Astrocyte of the cerebellum (primary cell): ENCODE data around the gene DGKA.
A peak's percentile ranks its signal among the peaks of the same experiment; 100 is the strongest.

Experiments used
- DNase-seq: peaks from one replicate; pipeline ENCODE4 v3.0.0-alpha.2; 2011; ENCODE audit warnings: low read depth
- H3K4me3 ChIP-seq: 2 replicates; pipeline ENCODE4 v1.5.1; 2011; ENCODE audit warnings: mild to moderate bottlenecking, low read depth, low read length, moderate library complexity
- CTCF ChIP-seq: IDR thresholded peaks from 2 replicates; pipeline ENCODE4 v1.5.1; 2012; ENCODE audit warnings: low read length, low read depth, moderate library complexity, mild to moderate bottlenecking; ENCODE audit errors: missing control alignments
- in situ Hi-C: cut with HindIII; loops from 2 replicates; pipeline ENCODE4 v1.10.0; 2017; ENCODE audit warnings: low sequenced_read_pairs

Gene DGKA

GRCh38 chr12:55931780-55932550 lies 1.0 kb downstream of the DGKA start:
- peak overlapping the region; percentile 68 for H3K4me3 ChIP-seq
- no peak for DNase-seq
- in situ Hi-C loops: no loop called here
- no peak for TF ChIP-seq CTCF

- in situ Hi-C loops: no loop called here
- peak overlapping the region; percentile 68 for H3K4me3 ChIP-seq
- no peak for DNase-seq
- no peak for TF ChIP-seq CTCF
These were observed 1.6 kb downstream of the DGKA start for GRCh38 chr12:55932551-55932910.

- no peak for DNase-seq
- peak overlapping the region; percentile 68 for H3K4me3 ChIP-seq
- in situ Hi-C loops: no loop called here
- TF ChIP-seq CTCF: no peak
These were observed 2.3 kb downstream of the DGKA start for GRCh38 chr12:55933169-55933798.

GRCh38 chr12:55933799-55934742 lies 3.1 kb downstream of the DGKA start:
- in situ Hi-C loops: no loop called here
- no peak for TF ChIP-seq CTCF
- no peak for DNase-seq
- H3K4me3 ChIP-seq: no peak overlapping the region

- TF ChIP-seq CTCF: no peak
- no peak for DNase-seq
- in situ Hi-C loops: no loop called here
- no peak overlapping the region for H3K4me3 ChIP-seq
These were observed 3.8 kb downstream of the DGKA start for GRCh38 chr12:55934773-55935172.

- in situ Hi-C loops: no loop called here
- no peak for DNase-seq
- no peak for TF ChIP-seq CTCF
- no peak overlapping the region for H3K4me3 ChIP-seq
These were observed 4.8 kb downstream of the DGKA start for GRCh38 chr12:55935738-55936151.
